HG02970 (cell line): ENCODE results near the gene GABARAPL2.

Source experiments
- ATAC-seq: cut with Tn5 transposase; IDR thresholded peaks from one replicate; pipeline ENCODE4 v1.9.1; 2021; ENCODE audit warnings: mild to moderate bottlenecking, moderate library complexity, moderate number of reproducible peaks; ENCODE audit not compliant: unreplicated experiment, low FRiP score

The GABARAPL2 gene

GRCh38 chr16:75626806-75627205, 60.6 kb downstream of the GABARAPL2 start:
- no peak for ATAC-seq
